ENCODE results near the gene CERS5. TPM values are rescaled to one million over a fixed set of nuclear protein-coding genes. Genes with fewer than 3 reads are reported as not detected.
"Not testable (repeated sequence)": the region's sequence is repeated elsewhere in the genome, so short reads cannot be mapped to it uniquely, and the experiment has no call there.

CERS5 gene
- total RNA-seq, 4 donors from 2014 or later: 13.0 to 27.5 (median 21.2) TPM

- Histone ChIP-seq H3K36me3 (peaks cover 0 to 6% (median 0%) of the 10 kb centered on the region in 3 donors), H3K27me3 (no peaks in the 10 kb centered on the region), H3K27ac (no peak overlapping the region), H3K9me3 (no peaks in the 10 kb centered on the region), H3K4me1 (peaks cover 0 to under 1% (median 0%) of the 10 kb centered on the region in 3 donors), H3K4me3 (no peak overlapping the region)
- intact Hi-C loops (cut with DNase I): no loop called here
- DNase-seq: no peak
- 78% methylated on average over 2 of the region's 2 CpGs for WGBS, 2 donors
- no peak for TF ChIP-seq POLR2A (IDR thresholded peaks at IDR 0.05)
Measured at GRCh38 chr12:50157259-50157658, 9.9 kb downstream of the CERS5 start.

- H3K27ac ChIP-seq: no peak overlapping the region
- H3K9me3 ChIP-seq: no peaks in the 10 kb centered on the region
- no peaks in the 10 kb centered on the region for H3K27me3 ChIP-seq
- no peak for DNase-seq
- intact Hi-C loops (cut with DNase I): no loop called here
- peaks cover 0 to 6% (median 0%) of the 10 kb centered on the region in 3 donors for H3K36me3 ChIP-seq
- no peak for TF ChIP-seq POLR2A (IDR thresholded peaks at IDR 0.05)
- no peak for TF ChIP-seq CTCF (IDR thresholded peaks at IDR 0.05)
- no peak overlapping the region for H3K4me3 ChIP-seq
- peaks cover 0 to under 1% (median 0%) of the 10 kb centered on the region in 3 donors for H3K4me1 ChIP-seq
Measured at GRCh38 chr12:50156641-50157040, 10.5 kb downstream of the CERS5 start.

GRCh38 chr12:50154947-50155346 lies 12.2 kb downstream of the CERS5 start:
- H3K4me1 ChIP-seq; intact Hi-C loops (cut with DNase I); H3K27me3 ChIP-seq; H3K4me3 ChIP-seq; DNase-seq; H3K36me3 ChIP-seq; H3K9me3 ChIP-seq; H3K27ac ChIP-seq: not testable (repeated sequence)
- WGBS, 2 donors: 84 to 99% methylated on average over 5 of the region's 5 CpGs

- Histone ChIP-seq H3K9me3 (no peaks in the 10 kb centered on the region), H3K27ac (no peak overlapping the region), H3K27me3 (no peaks in the 10 kb centered on the region), H3K4me1 (peaks cover 0 to 7% (median 0%) of the 10 kb centered on the region in 3 donors), H3K4me3 (no peak overlapping the region), H3K36me3 (peaks cover 0 to 6% (median 0%) of the 10 kb centered on the region in 3 donors)
- DNase-seq: no peak
- intact Hi-C loops (cut with DNase I): no loop called here
- TF ChIP-seq POLR2A (IDR thresholded peaks at IDR 0.05) (no peak), CTCF (IDR thresholded peaks at IDR 0.05) (no peak)
- 53 to 75% methylated on average over 1 of the region's 1 CpG for WGBS, 2 donors
Measured at GRCh38 chr12:50151047-50151687, 16.0 kb downstream of the CERS5 start.

- no peak for DNase-seq
- TF ChIP-seq CTCF (IDR thresholded peaks at IDR 0.05): no peak
- no peak overlapping the region for H3K4me3 ChIP-seq
- H3K27me3 ChIP-seq: no peaks in the 10 kb centered on the region
- 64% methylated on average over 3 of the region's 3 CpGs for WGBS, 2 donors
- H3K36me3 ChIP-seq: peaks cover 0 to 7% (median 0%) of the 10 kb centered on the region in 3 donors
- no peak overlapping the region for H3K27ac ChIP-seq
- H3K4me1 ChIP-seq: peaks cover 0 to 7% (median 0%) of the 10 kb centered on the region in 3 donors
- H3K9me3 ChIP-seq: no peaks in the 10 kb centered on the region
- intact Hi-C loops (cut with DNase I): no loop called here
Measured at GRCh38 chr12:50149311-50149710, 17.9 kb downstream of the CERS5 start.

- H3K27me3 ChIP-seq; H3K4me3 ChIP-seq; H3K9me3 ChIP-seq; DNase-seq; H3K4me1 ChIP-seq; H3K27ac ChIP-seq; intact Hi-C loops (cut with DNase I): not testable (repeated sequence)
- 85 to 96% methylated on average over 3 to 5 of the region's 6 CpGs for WGBS, 2 donors
- peaks cover 0 to 11% (median 6%) of the 10 kb centered on the region in 3 donors for H3K36me3 ChIP-seq
Measured at GRCh38 chr12:50148011-50148410, 19.2 kb downstream of the CERS5 start.

GRCh38 chr12:50147281-50147680 lies 19.9 kb downstream of the CERS5 start:
- Histone ChIP-seq H3K9me3 (no peaks in the 10 kb centered on the region), H3K4me1 (peaks cover 0 to 7% (median 0%) of the 10 kb centered on the region in 3 donors), H3K27me3 (no peaks in the 10 kb centered on the region), H3K27ac (no peak overlapping the region), H3K4me3 (no peak overlapping the region), H3K36me3 (peaks cover 0 to 19% (median 6%) of the 10 kb centered on the region in 3 donors)
- no peak for DNase-seq
- TF ChIP-seq CTCF (IDR thresholded peaks at IDR 0.05) (no peak), POLR2A (IDR thresholded peaks at IDR 0.05) (no peak)
- intact Hi-C loops (cut with DNase I): no loop called here
- whole genome bisulfite sequencing, 2 donors: 95 to 97% methylated on average over 4 of the region's 4 CpGs

Measured in esophagus squamous epithelium (tissue), 5 donors.